ENCODE measurements around the gene KRTAP27-1. TPM values are rescaled to one million over a fixed set of nuclear protein-coding genes. Genes with fewer than 3 reads are reported as not detected.

The KRTAP27-1 gene
- polyA plus RNA-seq (2012; ENCODE audit: missing spikeins), result not detected

DNA sequence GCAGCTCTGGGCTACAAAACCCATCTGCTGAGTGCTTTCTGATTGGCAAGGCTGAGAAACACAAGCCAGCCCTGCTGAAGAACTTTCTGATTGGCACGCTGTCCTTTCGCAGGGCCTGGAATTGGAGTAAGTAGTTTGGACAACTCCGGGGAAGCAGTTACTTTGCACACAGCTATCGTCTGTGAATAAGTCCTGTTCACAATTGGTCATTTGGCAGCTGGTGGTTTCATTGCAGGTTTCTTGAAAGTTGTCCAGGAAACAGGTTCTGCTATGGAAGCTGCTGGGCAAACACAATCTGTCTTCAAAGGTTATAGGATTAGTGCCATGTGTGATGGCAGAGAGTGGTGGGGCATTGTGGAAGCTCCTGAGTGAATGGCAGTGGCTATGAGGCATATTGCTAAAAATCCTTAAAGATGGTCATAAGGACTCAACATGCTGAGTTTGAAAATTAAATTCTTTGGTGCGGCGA, at the start of gene KRTAP27-1:
TSS of gene KRTAP27-1 (minus strand) at position 419 of the 469 bp plus-strand sequence. CDS start at position 393, 26 bp downstream.
- TF ChIP-seq TAF1 (IDR thresholded peaks at IDR 0.05; ENCODE audit: borderline replicate concordance, low read depth, low read length) (no peak), POLR2A (IDR thresholded peaks at IDR 0.05; ENCODE audit: low read depth, low read length) (no peak), POLR2AphosphoS5 (IDR thresholded peaks at IDR 0.05; ENCODE audit: low read depth, low read length) (no peak)
- no peak for DNase-seq (ENCODE audit: insufficient read length)
- FAIRE-seq, result no peak

- FAIRE-seq (no peak), DNase-seq (ENCODE audit: insufficient read length) (no peak)
- TF ChIP-seq POLR2AphosphoS5 (IDR thresholded peaks at IDR 0.05; ENCODE audit: low read depth, low read length), result no peak
These were observed 44.7 kb upstream of the KRTAP27-1 start for GRCh38 chr21:30382201-30382600.

GRCh38 chr21:30372139-30372770, 34.8 kb upstream of the KRTAP27-1 start, which contains the start of gene KRTAP13-2:
TSS of gene KRTAP13-2 (minus strand) at chr21:30372271. CDS start at chr21:30372213, 58 bp downstream.
- TF ChIP-seq POLR2AphosphoS5 (IDR thresholded peaks at IDR 0.05; ENCODE audit: low read depth, low read length) (no peak), TAF1 (IDR thresholded peaks at IDR 0.05; ENCODE audit: borderline replicate concordance, low read depth, low read length) (no peak), POLR2A (IDR thresholded peaks at IDR 0.05; ENCODE audit: low read depth, low read length) (no peak)
- no peak for DNase-seq (ENCODE audit: insufficient read length)
- FAIRE-seq, result no peak

- TF ChIP-seq TAF1 (IDR thresholded peaks at IDR 0.05; ENCODE audit: borderline replicate concordance, low read depth, low read length), result no peak
- no peak for FAIRE-seq
- DNase-seq (ENCODE audit: insufficient read length), result no peak
These were observed 18.4 kb upstream of the KRTAP27-1 start for GRCh38 chr21:30355906-30356305.

- no peak for TF ChIP-seq POLR2A (IDR thresholded peaks at IDR 0.05; ENCODE audit: low read depth, low read length)
- TF ChIP-seq TAF1 (IDR thresholded peaks at IDR 0.05; ENCODE audit: borderline replicate concordance, low read depth, low read length), result no peak
- no peak for TF ChIP-seq POLR2AphosphoS5 (IDR thresholded peaks at IDR 0.05; ENCODE audit: low read depth, low read length)
- DNase-seq (ENCODE audit: insufficient read length), result no peak
- no peak for FAIRE-seq
These were observed 17.0 kb upstream of the KRTAP27-1 start for GRCh38 chr21:30354308-30355005.

GRCh38 chr21:30351534-30351933, 14.0 kb upstream of the KRTAP27-1 start:
- TF ChIP-seq TAF1 (IDR thresholded peaks at IDR 0.05; ENCODE audit: borderline replicate concordance, low read depth, low read length) (no peak), POLR2A (IDR thresholded peaks at IDR 0.05; ENCODE audit: low read depth, low read length) (no peak)
- FAIRE-seq (no peak), DNase-seq (ENCODE audit: insufficient read length) (no peak)

- TF ChIP-seq POLR2A (IDR thresholded peaks at IDR 0.05; ENCODE audit: low read depth, low read length) (no peak), POLR2AphosphoS5 (IDR thresholded peaks at IDR 0.05; ENCODE audit: low read depth, low read length) (no peak), TAF1 (IDR thresholded peaks at IDR 0.05; ENCODE audit: borderline replicate concordance, low read depth, low read length) (no peak)
- no peak for FAIRE-seq
- DNase-seq (ENCODE audit: insufficient read length), result no peak
These were observed 12.1 kb upstream of the KRTAP27-1 start for GRCh38 chr21:30349572-30349971.

GRCh38 chr21:30348506-30348905, 11.0 kb upstream of the KRTAP27-1 start, which contains the start of gene KRTAP23-1:
TSS of gene KRTAP23-1 (minus strand) at chr21:30348606. CDS start at chr21:30348606, 0 bp downstream.
- FAIRE-seq, result no peak
- no peak for DNase-seq (ENCODE audit: insufficient read length)
- TF ChIP-seq POLR2A (IDR thresholded peaks at IDR 0.05; ENCODE audit: low read depth, low read length) (no peak), TAF1 (IDR thresholded peaks at IDR 0.05; ENCODE audit: borderline replicate concordance, low read depth, low read length) (no peak), POLR2AphosphoS5 (IDR thresholded peaks at IDR 0.05; ENCODE audit: low read depth, low read length) (no peak)

GRCh38 chr21:30345014-30345413, 7.5 kb upstream of the KRTAP27-1 start:
- TF ChIP-seq POLR2A (IDR thresholded peaks at IDR 0.05; ENCODE audit: low read depth, low read length) (no peak), POLR2AphosphoS5 (IDR thresholded peaks at IDR 0.05; ENCODE audit: low read depth, low read length) (no peak), TAF1 (IDR thresholded peaks at IDR 0.05; ENCODE audit: borderline replicate concordance, low read depth, low read length) (no peak)
- DNase-seq (ENCODE audit: insufficient read length), result no peak
- FAIRE-seq, result no peak

DNA sequence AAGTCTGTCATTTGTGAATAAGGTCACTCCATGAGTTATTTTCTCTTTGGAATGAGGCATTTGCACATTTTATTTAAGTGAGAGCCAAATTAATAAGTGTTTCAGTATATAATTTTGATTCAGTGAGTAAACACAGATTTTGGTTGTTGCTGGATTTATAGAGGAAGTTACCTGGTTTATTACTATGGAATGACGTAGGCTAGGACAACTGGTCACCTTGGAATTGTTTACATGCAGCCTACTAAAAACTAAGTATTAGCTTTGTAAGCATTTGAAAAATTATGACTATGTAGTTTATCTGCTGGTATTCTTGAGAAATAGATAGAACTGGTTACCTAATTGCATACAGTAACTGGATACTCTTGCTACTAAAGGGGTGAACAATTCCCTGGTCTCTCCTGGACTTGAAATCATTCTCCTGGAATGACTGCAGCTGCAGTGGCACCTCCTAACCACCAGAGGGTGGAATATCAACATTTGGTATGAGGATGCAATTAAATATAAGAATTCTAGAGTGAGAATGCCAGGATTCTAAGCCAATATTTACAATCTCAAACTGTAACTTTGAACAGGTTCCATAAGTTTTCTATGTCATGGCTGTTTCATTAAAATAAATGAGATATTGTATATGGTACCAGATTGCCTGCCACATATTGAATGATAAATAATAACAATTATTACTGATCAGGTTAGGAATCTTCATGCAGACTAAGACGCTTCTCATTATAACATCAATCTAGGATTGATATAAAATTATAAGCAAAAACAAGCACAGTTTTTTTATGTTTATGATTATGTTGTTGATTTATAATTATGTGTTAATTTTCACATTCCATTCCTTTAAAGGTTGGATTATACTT, 3.5 kb upstream of the KRTAP27-1 start:
- DNase-seq (ENCODE audit: insufficient read length), result no peak
- no peak for FAIRE-seq
- TF ChIP-seq POLR2AphosphoS5 (IDR thresholded peaks at IDR 0.05; ENCODE audit: low read depth, low read length), result no peak
- no peak for TF ChIP-seq TAF1 (IDR thresholded peaks at IDR 0.05; ENCODE audit: borderline replicate concordance, low read depth, low read length)
- no peak for TF ChIP-seq POLR2A (IDR thresholded peaks at IDR 0.05; ENCODE audit: low read depth, low read length)

DNA sequence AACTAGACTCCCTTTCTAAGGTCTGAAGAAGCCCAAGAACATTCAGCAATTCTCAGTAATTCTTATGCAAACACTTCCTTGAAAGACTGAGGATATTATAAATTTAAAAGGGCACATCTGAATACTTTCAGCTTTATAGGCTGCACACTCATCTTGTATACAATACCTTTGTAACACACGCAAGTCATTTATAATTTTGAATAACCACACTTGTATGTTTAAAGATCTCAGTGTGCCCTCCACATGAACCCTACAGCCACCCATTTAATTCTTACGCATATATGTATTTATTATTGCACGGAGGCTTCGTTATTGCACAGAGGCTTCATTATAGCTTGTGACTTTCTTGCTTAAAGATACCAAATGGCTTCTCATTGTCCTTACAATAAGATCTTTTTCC, 1.2 kb upstream of the KRTAP27-1 start:
- TF ChIP-seq TAF1 (IDR thresholded peaks at IDR 0.05; ENCODE audit: borderline replicate concordance, low read depth, low read length) (no peak), POLR2A (IDR thresholded peaks at IDR 0.05; ENCODE audit: low read depth, low read length) (no peak), POLR2AphosphoS5 (IDR thresholded peaks at IDR 0.05; ENCODE audit: low read depth, low read length) (no peak)
- no peak for DNase-seq (ENCODE audit: insufficient read length)
- no peak for FAIRE-seq

Measured in GM12892 (cell line).